HG02981 (cell line): ENCODE data around the gene GPR61.

Experiments
- ATAC-seq: cut with Tn5 transposase; IDR thresholded peaks from one replicate; pipeline ENCODE4 v1.9.1; 2021; ENCODE audit warnings: mild to moderate bottlenecking, moderate library complexity; ENCODE audit not compliant: unreplicated experiment

Gene GPR61

GRCh38 chr1:109564194-109564878 is 24.7 kb downstream of the GPR61 start:
- ATAC-seq, result no peak

DNA sequence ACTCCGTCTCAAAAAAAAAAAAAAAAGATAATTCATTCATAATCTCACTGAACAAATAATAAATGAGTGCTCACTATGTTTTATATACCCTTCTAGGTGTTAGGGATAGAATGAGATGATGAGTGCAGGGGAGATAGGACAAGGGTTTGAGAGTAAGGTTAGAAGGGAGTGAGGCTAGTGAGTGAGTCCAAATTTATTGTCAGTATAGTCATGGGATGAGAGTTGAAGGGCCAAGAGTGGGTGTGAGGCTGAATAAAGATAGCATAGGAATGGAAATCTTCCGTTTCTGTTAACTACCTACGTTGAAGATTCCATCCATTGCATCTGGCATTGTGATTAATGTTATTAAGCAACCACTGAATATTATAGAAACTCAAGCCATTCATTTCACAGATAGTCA is 25.6 kb downstream of the GPR61 start:
- ATAC-seq, result no peak

DNA sequence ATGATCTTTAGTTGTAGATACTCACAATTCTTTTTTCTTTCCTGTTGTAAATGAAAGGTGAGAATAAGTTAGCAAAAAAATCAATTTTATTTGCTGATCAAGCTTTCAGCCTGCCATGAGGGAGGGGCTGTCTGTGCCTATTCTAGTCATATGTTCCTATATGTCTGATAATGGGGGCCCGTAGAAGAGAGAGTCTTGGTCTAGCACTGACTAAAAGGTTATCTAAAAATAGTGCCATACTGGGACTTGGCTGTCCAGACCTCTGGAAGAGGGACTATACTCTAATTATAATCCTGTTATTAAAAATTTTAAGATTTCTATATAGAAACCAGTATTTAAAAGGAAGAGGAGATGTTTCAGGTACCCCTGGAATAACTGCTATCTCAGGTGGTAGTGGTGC is 27.3 kb downstream of the GPR61 start:
- no peak for ATAC-seq

- no peak for ATAC-seq
Measured at GRCh38 chr1:109567877-109568672, 28.4 kb downstream of the GPR61 start.

- no peak for ATAC-seq
Measured at GRCh38 chr1:109569323-109569722, 29.7 kb downstream of the GPR61 start.

DNA sequence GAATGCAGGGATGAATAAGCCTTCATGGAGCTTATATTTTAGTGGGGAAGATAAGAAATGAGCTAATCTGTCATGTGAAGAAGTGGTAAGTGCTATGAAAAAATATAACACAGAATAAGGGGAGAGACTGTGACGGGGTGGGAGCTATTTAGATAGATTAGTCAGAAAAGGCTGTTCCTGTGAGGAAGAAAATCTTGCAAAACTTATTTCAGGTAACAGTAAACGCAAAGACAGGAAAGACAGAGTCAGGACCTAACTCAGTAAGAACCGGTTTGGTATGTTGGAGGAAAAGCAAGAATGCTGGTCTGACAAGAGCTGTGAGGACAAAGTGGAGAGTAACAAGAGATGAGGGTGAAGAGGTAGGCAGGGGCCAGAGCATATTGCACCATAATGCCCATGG is 30.7 kb downstream of the GPR61 start:
- ATAC-seq, result no peak

GRCh38 chr1:109573785-109574184 is 34.1 kb downstream of the GPR61 start:
- no peak for ATAC-seq

DNA sequence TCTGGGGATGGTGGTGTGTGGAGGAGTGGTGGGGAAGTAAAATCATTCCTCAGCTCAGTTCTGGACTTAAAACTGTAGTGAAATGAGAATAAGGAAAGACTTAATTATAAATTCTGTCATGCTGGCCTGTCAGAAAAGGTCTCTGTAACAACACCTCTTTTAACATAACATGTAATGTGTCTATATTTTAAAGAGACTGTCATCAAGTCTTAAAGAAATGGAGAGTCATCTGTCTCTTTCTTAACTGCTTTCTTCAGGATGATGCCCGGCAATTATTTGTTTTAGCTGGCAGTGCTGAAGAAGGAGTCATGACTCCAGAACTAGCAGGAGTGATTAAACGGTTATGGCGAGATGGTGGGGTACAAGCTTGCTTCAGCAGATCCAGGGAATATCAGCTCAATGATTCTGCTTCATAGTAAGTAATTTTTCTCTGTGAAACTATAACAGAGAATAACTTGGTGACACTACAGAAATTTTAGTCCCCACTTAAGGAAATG is 39.3 kb downstream of the GPR61 start:
- ATAC-seq, result no peak

GRCh38 chr1:109579491-109579890 is 39.8 kb downstream of the GPR61 start:
- no peak for ATAC-seq

GRCh38 chr1:109582021-109582420 is 42.3 kb downstream of the GPR61 start:
- no peak for ATAC-seq

DNA sequence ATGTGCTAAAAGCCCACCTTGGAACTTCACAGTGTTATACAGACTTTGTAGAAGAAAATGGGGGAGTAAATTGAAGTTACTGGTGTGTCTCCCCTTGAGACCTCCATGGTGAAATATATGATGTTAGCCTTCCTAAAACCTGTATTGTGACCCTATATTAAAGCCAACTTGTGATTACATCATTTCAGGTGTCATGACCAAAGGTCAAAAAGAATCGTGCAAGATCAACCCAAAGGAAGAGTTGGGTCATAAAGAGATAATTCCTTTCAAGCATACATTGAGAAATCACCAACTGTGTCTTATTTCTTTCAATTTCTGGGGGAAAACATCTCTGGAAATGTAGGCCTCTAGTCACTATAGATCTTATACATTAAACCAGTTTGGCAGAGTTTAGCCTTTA is 45.1 kb downstream of the GPR61 start:
- ATAC-seq, result no peak

DNA sequence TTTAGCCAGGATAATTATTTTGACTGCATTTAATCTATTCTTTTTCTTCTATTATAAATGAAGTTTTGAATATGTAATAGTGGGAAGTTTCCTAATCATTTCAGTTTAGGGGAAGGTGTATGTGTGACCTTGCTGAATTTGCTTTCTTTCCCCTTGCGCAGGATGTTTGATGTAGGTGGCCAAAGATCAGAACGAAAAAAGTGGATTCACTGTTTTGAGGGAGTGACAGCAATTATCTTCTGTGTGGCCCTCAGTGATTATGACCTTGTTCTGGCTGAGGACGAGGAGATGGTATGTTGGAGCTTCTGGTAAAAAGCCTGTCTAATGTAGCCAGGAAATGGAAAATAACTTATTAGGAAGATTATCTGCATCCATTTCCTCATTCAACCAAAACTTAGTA is 46.4 kb downstream of the GPR61 start:
- no peak for ATAC-seq

GRCh38 chr1:109589177-109589576 is 49.5 kb downstream of the GPR61 start:
- no peak for ATAC-seq

DNA sequence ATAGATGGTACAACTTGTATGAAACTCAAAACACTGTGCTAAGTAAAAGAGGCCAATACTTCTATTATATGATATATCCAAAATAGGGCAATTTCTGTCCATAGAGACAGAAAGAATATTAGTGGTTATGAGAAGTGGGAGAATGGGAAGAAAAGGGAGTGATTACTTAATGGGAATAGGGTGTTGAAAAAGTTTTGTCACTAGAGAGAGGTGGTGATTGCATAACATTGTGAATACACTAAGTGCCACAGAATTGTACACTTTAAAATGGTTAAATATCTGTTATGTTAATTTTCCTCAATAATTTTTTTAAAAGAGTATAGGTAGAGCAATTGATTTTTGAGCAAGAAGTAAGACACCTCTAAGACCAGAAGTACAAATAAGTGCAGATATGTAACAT is 50.0 kb downstream of the GPR61 start:
- ATAC-seq, result no peak

GRCh38 chr1:109592916-109593315 is 53.2 kb downstream of the GPR61 start:
- no peak for ATAC-seq

- no peak for ATAC-seq
Measured at GRCh38 chr1:109595531-109595930, 55.9 kb downstream of the GPR61 start.
